ENCODE data around the gene ASTN1.

The ASTN1 gene

DNA sequence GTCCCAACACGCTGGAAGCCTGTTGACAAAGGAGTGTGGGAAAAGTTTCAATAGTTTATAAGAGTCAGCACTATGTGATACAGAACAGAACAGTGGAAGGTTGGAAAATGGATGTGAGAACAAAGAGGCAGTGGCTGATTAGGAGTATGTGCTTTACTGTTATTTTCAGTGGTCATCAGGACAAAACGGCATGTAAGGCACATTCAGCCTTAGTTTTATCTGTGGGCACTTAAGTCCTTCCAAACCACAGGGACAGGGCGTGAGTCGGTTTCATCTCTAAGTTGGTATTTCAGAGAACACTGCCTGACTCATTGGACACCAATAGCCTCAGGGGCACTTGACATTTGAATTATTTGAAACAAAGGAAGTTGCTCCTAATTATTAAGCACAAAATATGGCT is 306.9 kb downstream of the ASTN1 start:
- H3K9me3 ChIP-seq (ENCODE audit: low read length) = no peaks in the 10 kb centered on the region
- H3K27me3 ChIP-seq (ENCODE audit: control insufficient read depth in 1 of 2, insufficient read depth in 2 of 2, low read length in 2 of 2) = no peaks in the 10 kb centered on the region
- H3K36me3 ChIP-seq (ENCODE audit: insufficient read depth, low read length) = no peaks in the 10 kb centered on the region
- no peak overlapping the region for H3K4me3 ChIP-seq (ENCODE audit: low read depth in 1 of 2, low read length in 2 of 2)
- no peak overlapping the region for H3K9ac ChIP-seq (ENCODE audit: low read length)
- H3K27ac ChIP-seq (ENCODE audit: low read depth, low read length) = no peak overlapping the region
- H3K4me1 ChIP-seq (ENCODE audit: insufficient read depth, low read length) = peaks cover 14% of the 10 kb centered on the region

DNA sequence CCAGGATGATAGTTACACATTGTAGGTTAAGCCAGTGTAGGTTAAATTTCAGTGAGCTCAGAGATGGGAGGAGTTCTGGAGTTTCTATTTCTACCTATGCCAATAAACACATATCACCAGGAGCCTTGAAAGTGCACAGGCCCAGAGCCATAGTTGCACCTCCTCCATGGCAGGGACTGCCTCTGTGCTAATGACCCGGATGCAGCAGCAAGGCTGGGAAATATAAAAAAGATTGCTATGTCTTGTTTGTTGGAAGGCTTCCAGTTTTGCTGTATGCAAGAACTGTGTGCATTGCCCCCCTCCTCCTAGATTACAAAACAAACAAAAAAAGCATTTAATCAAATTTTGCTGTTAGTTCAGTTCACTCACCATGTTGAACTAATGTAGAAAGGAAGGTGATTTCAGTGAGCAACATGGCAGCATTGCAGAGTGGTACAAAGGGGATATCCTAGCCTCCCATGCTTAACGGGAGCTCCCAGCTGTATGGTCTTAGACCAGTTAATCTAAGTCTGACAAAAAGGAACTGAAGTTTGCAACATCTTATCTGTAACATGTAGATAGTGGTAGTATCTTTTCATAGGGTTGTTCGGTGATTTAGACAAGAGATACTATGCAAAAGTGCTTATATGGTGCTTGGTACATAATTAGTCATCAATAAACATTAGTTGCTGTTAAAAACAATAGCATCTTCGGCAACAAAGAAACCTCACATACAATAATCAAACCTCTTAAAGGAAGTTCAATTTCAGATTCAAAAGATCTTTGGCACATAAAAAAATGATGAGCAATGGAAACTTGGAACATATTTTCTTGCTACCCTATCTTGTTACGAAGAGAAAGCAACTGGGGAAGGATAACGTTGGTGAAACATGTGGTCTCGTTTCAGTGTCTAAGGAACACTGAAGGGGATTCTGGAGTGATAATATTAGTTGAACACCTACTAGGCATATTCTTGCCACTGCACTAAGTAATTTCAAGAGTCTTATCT is 309.5 kb downstream of the ASTN1 start:
- Histone ChIP-seq H3K9ac (ENCODE audit: low read length) (no peak overlapping the region), H3K4me1 (ENCODE audit: insufficient read depth, low read length) (peaks cover 14% of the 10 kb centered on the region), H3K27ac (ENCODE audit: low read depth, low read length) (no peak overlapping the region)

DNA sequence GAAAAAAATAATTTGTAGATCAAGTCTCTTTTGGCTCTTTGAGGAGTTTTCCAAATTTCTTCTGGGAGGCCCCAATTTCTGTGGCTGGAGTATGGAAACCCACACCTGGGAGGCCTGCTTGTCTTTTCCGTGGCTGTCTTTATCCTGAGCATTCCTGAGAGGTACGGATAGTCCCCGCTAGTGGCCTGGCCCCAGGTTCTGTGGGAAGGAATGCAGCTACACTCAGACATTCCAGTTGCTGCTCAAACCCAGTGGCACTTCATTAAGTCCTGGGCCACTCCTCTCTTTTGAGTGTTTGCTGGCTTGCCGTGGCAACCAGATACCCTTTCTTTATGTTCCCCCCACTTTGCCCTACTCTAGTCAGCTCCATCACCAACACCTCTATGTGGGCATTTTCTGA is 310.4 kb downstream of the ASTN1 start:
- H3K4me3 ChIP-seq (ENCODE audit: low read depth in 1 of 2, low read length in 2 of 2) = no peak overlapping the region
- H3K27ac ChIP-seq (ENCODE audit: low read depth, low read length) = no peak overlapping the region
- no peaks in the 10 kb centered on the region for H3K27me3 ChIP-seq (ENCODE audit: control insufficient read depth in 1 of 2, insufficient read depth in 2 of 2, low read length in 2 of 2)
- no peaks in the 10 kb centered on the region for H3K36me3 ChIP-seq (ENCODE audit: insufficient read depth, low read length)
- peaks cover 14% of the 10 kb centered on the region for H3K4me1 ChIP-seq (ENCODE audit: insufficient read depth, low read length)
- H3K9ac ChIP-seq (ENCODE audit: low read length) = no peak overlapping the region
- H3K9me3 ChIP-seq (ENCODE audit: low read length) = no peaks in the 10 kb centered on the region

More for the DNA sequence above, 309.5 kb downstream of the ASTN1 start:
- no peaks in the 10 kb centered on the region for H3K36me3 ChIP-seq (ENCODE audit: insufficient read depth, low read length)
- H3K27me3 ChIP-seq (ENCODE audit: control insufficient read depth in 1 of 2, insufficient read depth in 2 of 2, low read length in 2 of 2) = no peaks in the 10 kb centered on the region
- no peak overlapping the region for H3K4me3 ChIP-seq (ENCODE audit: low read depth in 1 of 2, low read length in 2 of 2)
- H3K9me3 ChIP-seq (ENCODE audit: low read length) = no peaks in the 10 kb centered on the region

DNA sequence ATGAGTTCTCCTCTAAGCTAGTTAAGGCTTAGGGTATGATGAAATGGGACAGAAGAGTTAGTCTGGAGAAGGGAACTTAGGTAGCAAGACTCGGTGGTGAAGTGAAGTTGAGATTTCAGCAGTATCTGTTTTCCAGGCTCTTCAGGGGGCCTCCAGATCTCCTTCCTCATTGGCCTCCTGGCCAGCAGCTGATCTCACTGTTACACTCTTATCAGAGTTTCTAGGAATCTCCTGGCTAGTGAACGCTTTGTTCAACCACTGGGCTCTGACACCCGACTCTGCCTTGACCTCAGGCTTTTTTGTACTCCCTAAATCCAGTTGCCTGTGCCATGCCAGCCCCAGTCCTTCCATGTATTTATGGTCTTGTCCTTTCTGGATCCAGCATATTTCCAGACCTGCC is 311.0 kb downstream of the ASTN1 start:
- peaks cover 11% of the 10 kb centered on the region for H3K4me1 ChIP-seq (ENCODE audit: insufficient read depth, low read length)
- H3K27ac ChIP-seq (ENCODE audit: low read depth, low read length) = no peak overlapping the region
- no peaks in the 10 kb centered on the region for H3K36me3 ChIP-seq (ENCODE audit: insufficient read depth, low read length)
- H3K4me3 ChIP-seq (ENCODE audit: low read depth in 1 of 2, low read length in 2 of 2) = no peak overlapping the region
- H3K9ac ChIP-seq (ENCODE audit: low read length) = no peak overlapping the region
- H3K9me3 ChIP-seq (ENCODE audit: low read length) = no peaks in the 10 kb centered on the region
- no peaks in the 10 kb centered on the region for H3K27me3 ChIP-seq (ENCODE audit: control insufficient read depth in 1 of 2, insufficient read depth in 2 of 2, low read length in 2 of 2)

DNA sequence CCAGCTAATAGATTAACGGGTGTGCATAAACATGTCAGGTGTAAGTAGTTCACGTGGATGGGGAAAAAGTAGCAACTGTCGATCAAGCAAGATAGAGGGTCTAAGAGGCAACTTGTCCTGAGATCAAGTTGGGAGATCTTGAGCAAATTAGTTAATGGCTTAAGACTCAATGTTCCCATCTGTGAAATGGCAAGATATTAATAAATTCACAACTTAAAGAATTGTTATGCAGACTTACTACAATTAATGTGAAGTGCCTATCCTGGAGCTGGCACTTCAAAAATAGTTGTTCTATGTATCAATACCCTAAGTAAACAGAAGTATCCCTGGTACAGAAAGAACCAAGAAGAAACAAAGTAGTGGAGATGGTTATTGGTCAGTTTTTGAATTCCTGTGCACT is 312.4 kb downstream of the ASTN1 start:
- no peaks in the 10 kb centered on the region for H3K9me3 ChIP-seq (ENCODE audit: low read length)
- no peaks in the 10 kb centered on the region for H3K36me3 ChIP-seq (ENCODE audit: insufficient read depth, low read length)
- H3K4me1 ChIP-seq (ENCODE audit: insufficient read depth, low read length) = peaks cover 6% of the 10 kb centered on the region
- no peak overlapping the region for H3K4me3 ChIP-seq (ENCODE audit: low read depth in 1 of 2, low read length in 2 of 2)
- H3K27me3 ChIP-seq (ENCODE audit: control insufficient read depth in 1 of 2, insufficient read depth in 2 of 2, low read length in 2 of 2) = no peaks in the 10 kb centered on the region
- H3K9ac ChIP-seq (ENCODE audit: low read length) = no peak overlapping the region
- H3K27ac ChIP-seq (ENCODE audit: low read depth, low read length) = no peak overlapping the region

DNA sequence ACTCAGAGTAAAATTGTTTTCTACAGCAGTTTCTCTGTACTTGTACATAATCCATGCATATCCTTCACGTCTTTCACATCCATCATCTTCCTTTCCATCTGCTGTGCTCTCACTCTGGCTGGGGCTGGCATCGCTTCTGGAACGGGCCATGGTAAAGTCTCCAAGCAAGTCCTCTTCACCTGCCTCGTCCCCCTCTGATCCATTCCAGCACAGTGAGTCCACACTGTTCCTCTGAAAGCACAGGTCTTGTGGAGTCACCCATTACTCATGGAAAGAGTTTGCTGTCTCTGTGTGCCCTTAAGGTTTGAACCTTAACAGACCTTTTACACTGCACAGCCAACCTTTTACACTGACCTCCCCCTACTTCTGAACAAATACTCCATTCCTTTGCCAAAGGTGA is 313.6 kb downstream of the ASTN1 start:
- peaks cover 18% of the 10 kb centered on the region for H3K4me1 ChIP-seq (ENCODE audit: insufficient read depth, low read length)
- no peaks in the 10 kb centered on the region for H3K9me3 ChIP-seq (ENCODE audit: low read length)
- no peak overlapping the region for H3K4me3 ChIP-seq (ENCODE audit: low read depth in 1 of 2, low read length in 2 of 2)
- no peaks in the 10 kb centered on the region for H3K27me3 ChIP-seq (ENCODE audit: control insufficient read depth in 1 of 2, insufficient read depth in 2 of 2, low read length in 2 of 2)
- no peak overlapping the region for H3K27ac ChIP-seq (ENCODE audit: low read depth, low read length)
- H3K36me3 ChIP-seq (ENCODE audit: insufficient read depth, low read length) = no peaks in the 10 kb centered on the region
- H3K9ac ChIP-seq (ENCODE audit: low read length) = no peak overlapping the region

DNA sequence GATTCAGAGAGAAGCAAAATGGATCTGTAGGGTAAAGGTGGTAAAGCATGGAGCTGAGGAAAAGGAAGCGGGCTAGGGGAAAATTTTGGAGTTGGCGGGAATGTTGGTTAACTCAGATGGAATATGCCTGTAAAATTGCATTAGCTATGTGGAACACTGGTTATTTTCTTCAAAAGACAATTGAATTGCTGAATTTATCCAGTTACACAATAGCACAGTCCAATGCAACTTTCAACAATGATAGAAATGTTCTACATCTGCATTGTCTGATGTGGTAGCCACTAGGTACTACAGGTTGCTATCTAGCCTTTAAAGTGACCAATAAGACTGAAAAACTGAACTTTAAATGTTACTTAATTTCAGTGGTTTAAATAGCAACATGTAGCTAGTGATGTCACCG is 315.2 kb downstream of the ASTN1 start:
- no peaks in the 10 kb centered on the region for H3K9me3 ChIP-seq (ENCODE audit: low read length)
- no peak overlapping the region for H3K27ac ChIP-seq (ENCODE audit: low read depth, low read length)
- H3K9ac ChIP-seq (ENCODE audit: low read length) = no peak overlapping the region
- no peaks in the 10 kb centered on the region for H3K36me3 ChIP-seq (ENCODE audit: insufficient read depth, low read length)
- peaks cover 29% of the 10 kb centered on the region for H3K4me1 ChIP-seq (ENCODE audit: insufficient read depth, low read length)
- H3K27me3 ChIP-seq (ENCODE audit: control insufficient read depth in 1 of 2, insufficient read depth in 2 of 2, low read length in 2 of 2) = no peaks in the 10 kb centered on the region
- no peak overlapping the region for H3K4me3 ChIP-seq (ENCODE audit: low read depth in 1 of 2, low read length in 2 of 2)

DNA sequence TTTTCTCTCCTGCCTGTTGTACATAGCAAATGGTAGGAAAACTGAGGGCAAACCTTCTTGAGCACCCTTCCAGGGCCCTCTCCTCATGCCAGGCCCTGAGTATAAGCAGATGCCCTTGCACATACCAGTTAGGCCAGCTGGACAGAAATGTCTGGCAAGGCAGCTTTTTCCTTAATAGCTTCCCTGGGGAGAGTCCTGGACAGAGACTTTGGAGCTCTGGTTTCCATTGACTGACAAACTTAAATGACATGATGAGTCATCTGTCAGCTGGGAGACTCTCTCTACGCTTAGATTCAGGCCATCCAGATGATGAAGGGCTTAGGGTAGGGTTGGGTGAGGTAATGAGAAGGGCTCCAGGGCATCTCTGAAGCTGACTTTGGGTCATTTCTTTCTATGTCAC is 317.5 kb downstream of the ASTN1 start:
- peak overlapping the region; percentile 76 for H3K27ac ChIP-seq (ENCODE audit: low read depth, low read length)
- no peak overlapping the region for H3K9ac ChIP-seq (ENCODE audit: low read length)
- H3K4me1 ChIP-seq (ENCODE audit: insufficient read depth, low read length) = peaks cover 45% of the 10 kb centered on the region
- H3K27me3 ChIP-seq (ENCODE audit: control insufficient read depth in 1 of 2, insufficient read depth in 2 of 2, low read length in 2 of 2) = no peaks in the 10 kb centered on the region
- H3K9me3 ChIP-seq (ENCODE audit: low read length) = no peaks in the 10 kb centered on the region
- H3K36me3 ChIP-seq (ENCODE audit: insufficient read depth, low read length) = no peaks in the 10 kb centered on the region
- H3K4me3 ChIP-seq (ENCODE audit: low read depth in 1 of 2, low read length in 2 of 2) = no peak overlapping the region

DNA sequence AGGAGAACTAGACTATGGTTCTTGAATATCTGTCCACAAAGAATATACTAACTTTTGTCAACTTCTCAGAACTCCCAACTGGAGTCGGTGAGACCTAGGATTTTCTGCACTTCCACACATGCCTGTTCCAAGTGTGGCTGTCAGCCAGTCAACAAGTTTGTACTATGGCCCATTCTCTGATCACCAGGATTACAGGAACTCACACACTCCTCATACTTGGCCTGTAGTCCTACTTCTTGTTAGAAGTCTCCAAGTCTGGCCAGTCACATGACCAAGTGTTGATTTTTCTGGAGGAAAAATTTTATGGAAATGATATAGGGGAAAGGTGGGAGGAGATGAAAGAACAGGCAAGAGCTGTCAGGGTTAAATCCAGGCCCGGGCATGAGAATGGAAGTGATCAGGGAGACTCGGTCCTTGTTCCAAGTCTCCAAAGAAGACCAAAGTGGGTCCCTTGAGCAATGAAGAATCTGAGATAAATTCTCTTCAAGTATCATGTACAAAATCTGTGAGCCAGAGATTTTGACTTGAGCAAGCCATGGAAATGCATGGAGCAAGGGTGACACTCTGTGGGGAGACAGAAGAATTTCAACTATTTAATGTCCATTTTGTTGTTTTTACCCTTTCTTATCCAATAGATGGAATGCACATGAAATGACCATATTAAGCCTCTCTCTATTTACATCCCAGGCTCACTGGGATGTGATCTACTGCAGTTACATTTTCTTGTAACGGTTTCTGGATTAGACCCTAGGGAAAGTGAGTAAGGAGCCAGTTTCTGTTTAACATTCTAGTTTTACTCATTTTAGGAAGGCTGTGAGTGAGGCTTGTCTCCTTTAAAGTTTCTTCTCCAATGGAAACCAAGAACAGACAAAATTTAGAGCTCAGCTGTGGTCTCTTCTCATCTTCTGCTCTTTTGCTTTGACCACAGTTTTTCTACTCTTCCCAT is 320.9 kb downstream of the ASTN1 start:
- no peak overlapping the region for H3K4me3 ChIP-seq (ENCODE audit: low read depth in 1 of 2, low read length in 2 of 2)
- H3K36me3 ChIP-seq (ENCODE audit: insufficient read depth, low read length) = no peaks in the 10 kb centered on the region
- H3K9ac ChIP-seq (ENCODE audit: low read length) = no peak overlapping the region
- no peaks in the 10 kb centered on the region for H3K9me3 ChIP-seq (ENCODE audit: low read length)
- H3K27ac ChIP-seq (ENCODE audit: low read depth, low read length) = peak overlapping the region; percentile 43
- H3K27me3 ChIP-seq (ENCODE audit: control insufficient read depth in 1 of 2, insufficient read depth in 2 of 2, low read length in 2 of 2) = no peaks in the 10 kb centered on the region
- peaks cover 47% of the 10 kb centered on the region for H3K4me1 ChIP-seq (ENCODE audit: insufficient read depth, low read length)

DNA sequence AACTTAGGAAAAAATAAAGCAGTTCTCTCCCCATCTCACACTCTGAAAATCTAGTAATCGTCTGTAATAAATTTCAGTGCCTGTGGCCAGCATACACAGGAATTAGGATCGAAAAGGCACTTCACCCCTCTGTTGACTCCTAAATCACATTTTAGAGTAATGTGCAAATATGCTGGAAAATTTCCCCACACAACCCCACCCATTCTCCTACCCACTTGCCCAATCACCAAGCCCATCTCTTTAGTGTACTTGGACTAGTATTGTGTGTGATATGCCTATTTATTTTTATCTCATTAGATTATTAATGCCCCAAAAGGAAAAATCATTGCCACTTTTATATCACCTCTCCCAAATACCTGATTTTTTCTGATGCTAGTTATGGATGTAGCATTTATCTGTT is 323.3 kb downstream of the ASTN1 start:
- H3K9me3 ChIP-seq (ENCODE audit: low read length) = no peaks in the 10 kb centered on the region
- no peak overlapping the region for H3K4me3 ChIP-seq (ENCODE audit: low read depth in 1 of 2, low read length in 2 of 2)
- H3K4me1 ChIP-seq (ENCODE audit: insufficient read depth, low read length) = peaks cover 32% of the 10 kb centered on the region
- no peaks in the 10 kb centered on the region for H3K27me3 ChIP-seq (ENCODE audit: control insufficient read depth in 1 of 2, insufficient read depth in 2 of 2, low read length in 2 of 2)
- no peak overlapping the region for H3K27ac ChIP-seq (ENCODE audit: low read depth, low read length)
- no peaks in the 10 kb centered on the region for H3K36me3 ChIP-seq (ENCODE audit: insufficient read depth, low read length)
- no peak overlapping the region for H3K9ac ChIP-seq (ENCODE audit: low read length)

DNA sequence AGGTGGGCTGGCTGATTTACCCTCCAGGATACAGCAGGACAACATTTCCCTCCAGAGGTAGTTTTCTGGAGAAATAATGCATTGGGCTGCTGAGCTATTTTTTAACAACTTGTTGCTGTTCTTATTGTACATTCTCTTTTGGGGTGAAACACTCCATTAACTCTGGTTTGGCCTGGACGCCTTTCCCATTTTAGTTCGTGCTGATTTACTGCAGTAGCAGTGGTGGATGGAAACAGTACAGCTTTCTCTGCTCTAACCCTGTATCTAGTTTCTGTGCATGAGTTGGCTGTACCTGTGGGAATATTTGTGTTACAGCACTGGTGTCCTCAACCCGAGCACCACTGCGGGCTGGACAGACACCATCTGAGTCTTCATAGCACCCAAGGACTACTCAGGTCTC is 325.3 kb downstream of the ASTN1 start:
- H3K9me3 ChIP-seq (ENCODE audit: low read length) = no peaks in the 10 kb centered on the region
- H3K27me3 ChIP-seq (ENCODE audit: control insufficient read depth in 1 of 2, insufficient read depth in 2 of 2, low read length in 2 of 2) = no peaks in the 10 kb centered on the region
- H3K4me3 ChIP-seq (ENCODE audit: low read depth in 1 of 2, low read length in 2 of 2) = no peak overlapping the region
- H3K9ac ChIP-seq (ENCODE audit: low read length) = no peak overlapping the region
- peaks cover 17% of the 10 kb centered on the region for H3K4me1 ChIP-seq (ENCODE audit: insufficient read depth, low read length)
- H3K36me3 ChIP-seq (ENCODE audit: insufficient read depth, low read length) = no peaks in the 10 kb centered on the region
- H3K27ac ChIP-seq (ENCODE audit: low read depth, low read length) = no peak overlapping the region

Data from muscle layer of colon (tissue), 2 donors.